GM19395 (cell line): ENCODE results near the gene SH3BP5.

ENCODE experiments used
- ATAC-seq: cut with Tn5 transposase; IDR thresholded peaks from one replicate; pipeline ENCODE4 v1.9.1; 2021; ENCODE audit warnings: mild to moderate bottlenecking, moderate library complexity; ENCODE audit not compliant: unreplicated experiment

The SH3BP5 gene

DNA sequence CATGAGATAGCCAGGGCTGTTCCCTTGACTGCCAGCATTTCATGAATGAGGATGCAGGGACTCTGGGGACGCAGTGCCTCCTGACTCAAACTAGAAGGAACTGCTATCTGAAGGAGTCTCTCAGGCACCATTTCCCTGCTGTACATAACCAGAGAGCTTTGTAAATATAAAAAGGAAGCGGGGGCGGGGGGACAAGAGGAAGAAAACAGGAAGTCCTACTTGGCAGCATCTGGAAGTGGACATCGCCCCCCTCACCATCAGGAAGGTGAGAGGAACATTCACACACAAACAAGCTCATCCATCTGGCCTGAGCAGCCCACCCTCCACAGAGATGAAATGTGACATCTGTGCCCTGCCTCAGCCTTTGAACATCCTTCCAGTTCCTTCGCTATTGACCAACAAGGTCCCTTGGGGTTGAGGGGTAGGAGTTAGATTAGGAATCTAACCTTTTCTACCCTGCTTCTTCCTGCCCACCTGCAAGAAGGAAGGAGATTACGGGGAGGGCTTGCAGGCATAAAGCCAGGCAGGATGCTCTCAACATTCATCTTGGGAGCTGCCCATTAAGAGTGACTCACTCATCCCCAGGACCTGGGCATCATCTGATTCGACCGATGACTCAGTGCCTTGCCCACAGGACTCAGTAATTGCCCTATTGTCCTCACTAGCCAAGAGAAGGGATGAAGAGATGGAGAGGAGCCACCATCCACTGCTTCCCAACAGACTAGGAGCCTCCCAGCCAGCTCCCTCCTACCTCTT is 31.9 kb downstream of the SH3BP5 start:
- no peak for ATAC-seq

DNA sequence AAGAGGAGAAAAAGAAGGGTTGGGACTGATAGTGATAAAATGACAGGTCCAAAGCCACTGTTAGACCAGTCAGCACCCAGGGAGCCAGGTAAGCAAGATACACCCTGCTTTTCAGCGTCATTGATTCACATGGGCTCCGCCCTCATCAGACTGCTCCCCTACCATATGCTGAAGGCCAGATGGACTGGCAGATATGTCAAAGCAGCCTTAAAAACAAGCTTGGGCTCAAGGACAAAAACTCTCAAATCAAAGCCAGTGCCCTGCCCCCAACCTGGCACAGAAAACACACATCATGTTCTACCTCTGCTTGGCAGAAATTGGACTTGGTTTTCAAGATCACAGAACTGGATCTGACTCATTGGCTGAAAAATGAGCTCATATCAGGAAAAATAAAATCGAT is 33.4 kb downstream of the SH3BP5 start:
- no peak for ATAC-seq

DNA sequence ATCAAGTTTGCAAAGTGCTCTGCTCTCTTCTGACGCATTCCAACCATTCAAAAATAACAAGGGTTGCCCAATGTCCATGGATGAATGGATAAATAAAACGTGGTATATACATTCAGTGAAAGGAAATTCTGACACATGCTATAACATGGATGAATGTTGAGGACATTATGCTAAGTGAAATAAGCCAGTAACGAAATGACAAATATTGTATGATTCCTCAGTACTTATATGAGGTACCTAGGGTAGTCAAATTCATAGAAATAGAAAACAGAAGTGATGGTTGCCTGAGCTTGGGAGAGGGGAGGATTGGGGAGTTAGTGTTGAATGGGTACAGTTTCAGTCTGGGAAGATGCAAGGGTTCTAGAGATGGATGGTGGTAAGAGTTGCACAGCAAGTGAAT is 33.9 kb downstream of the SH3BP5 start:
- ATAC-seq, result no peak

DNA sequence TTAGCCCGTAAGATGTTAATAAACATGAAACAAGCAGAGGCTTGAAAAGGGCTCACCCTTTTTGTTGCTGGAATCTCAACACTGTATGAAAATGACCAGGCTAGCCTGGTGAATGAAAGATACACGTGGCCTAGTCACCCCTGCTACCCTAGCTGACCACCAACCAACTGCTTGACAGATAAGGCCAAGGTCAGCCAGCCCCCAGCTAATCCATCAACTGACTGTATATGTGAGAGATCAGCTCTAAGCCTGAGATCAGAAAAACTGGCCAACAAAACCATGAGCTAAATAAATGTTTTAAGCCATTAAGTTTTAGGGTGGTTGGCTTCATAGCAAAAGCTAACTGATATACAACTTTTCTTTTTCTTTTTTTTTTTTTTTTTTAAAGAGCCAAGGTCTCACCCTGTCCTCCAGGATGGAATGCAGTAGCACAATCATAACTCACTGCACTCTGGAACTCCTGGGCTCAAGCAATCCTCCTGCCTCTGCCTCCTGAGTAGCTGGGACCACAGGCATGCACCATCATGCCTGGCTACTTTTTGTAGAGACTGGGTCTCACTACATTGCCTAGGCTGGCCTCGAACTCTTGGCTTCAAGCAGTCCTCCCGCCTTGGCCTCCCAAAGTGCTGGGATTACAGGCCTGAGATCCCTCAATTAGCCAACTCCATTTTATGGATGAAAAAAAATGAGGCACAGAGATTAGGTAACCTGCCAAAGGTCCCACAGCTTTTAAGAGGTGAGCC is 34.6 kb downstream of the SH3BP5 start:
- ATAC-seq, result no peak

DNA sequence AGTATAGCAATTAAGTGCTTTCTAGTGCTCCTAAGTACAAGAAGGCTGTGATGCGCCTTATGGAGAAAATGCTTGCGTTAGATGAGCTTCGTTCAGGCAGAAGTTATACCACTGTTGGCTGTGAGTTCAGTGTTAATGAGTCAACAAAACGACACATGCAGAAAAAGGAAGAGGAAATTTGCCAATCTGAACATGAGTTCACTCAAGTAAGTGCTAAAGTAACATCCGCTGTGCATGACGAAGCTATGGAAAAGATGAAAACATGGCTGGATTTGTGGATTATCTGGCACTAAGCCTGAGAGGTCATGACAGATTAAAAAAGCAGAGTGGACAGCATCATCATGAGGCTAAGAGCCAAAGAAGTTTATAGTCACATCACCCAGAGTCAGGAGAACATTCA is 36.9 kb downstream of the SH3BP5 start:
- no peak for ATAC-seq

DNA sequence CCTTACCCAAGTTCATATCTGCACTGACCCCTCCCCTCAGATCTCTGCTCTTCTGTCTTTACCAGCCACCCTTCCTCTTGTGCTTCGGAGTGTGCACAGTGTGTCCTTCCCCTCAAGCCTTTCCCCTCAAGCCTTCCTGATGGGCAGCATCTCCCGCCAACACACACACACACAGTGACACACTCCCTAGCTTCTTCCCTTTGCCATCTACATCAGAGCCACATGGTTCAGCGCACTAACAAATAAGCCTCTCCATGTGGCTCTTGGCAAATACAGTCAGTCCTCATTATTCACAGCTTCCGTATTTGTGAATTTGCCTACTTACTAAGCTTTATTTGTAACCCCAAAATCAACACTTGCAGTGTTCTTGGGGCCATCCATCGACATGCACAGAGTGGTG is 37.5 kb downstream of the SH3BP5 start:
- no peak for ATAC-seq

DNA sequence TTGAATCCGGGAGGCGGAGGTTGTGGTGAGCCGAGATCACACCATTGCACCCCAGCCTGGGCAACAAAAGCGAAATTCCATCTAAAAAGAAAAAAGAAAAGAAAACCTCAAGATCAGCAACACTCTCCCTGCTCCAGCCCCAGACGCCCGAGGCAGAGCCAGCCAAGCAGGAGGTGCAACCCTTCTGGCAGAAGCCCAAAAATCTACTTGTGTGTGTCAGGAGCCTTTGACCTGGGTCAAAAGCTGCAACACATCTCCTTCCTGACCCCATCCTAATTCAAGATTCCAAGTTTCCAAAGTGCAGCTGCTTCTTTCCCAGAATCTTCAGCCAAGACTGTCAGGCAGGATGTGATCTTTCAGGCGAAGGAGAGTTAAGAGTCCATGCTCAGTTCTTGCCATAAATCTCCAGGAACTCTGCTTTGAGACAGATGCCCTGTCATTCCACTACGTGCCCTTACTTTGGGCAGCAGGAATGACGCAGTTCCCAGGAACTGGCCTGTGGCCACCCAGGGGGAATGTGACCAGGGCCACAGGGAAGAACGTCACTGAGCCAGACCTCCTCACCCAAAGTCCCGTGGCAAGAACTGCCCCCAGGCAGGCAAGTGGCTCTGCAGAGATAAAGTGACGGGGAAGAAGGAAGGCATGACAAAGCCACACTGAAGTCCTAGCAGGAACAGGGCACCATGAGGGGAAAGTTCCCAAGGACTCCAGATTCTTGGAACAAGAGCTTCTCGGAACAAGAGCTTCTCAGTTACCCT is 39.4 kb downstream of the SH3BP5 start:
- ATAC-seq, result no peak

DNA sequence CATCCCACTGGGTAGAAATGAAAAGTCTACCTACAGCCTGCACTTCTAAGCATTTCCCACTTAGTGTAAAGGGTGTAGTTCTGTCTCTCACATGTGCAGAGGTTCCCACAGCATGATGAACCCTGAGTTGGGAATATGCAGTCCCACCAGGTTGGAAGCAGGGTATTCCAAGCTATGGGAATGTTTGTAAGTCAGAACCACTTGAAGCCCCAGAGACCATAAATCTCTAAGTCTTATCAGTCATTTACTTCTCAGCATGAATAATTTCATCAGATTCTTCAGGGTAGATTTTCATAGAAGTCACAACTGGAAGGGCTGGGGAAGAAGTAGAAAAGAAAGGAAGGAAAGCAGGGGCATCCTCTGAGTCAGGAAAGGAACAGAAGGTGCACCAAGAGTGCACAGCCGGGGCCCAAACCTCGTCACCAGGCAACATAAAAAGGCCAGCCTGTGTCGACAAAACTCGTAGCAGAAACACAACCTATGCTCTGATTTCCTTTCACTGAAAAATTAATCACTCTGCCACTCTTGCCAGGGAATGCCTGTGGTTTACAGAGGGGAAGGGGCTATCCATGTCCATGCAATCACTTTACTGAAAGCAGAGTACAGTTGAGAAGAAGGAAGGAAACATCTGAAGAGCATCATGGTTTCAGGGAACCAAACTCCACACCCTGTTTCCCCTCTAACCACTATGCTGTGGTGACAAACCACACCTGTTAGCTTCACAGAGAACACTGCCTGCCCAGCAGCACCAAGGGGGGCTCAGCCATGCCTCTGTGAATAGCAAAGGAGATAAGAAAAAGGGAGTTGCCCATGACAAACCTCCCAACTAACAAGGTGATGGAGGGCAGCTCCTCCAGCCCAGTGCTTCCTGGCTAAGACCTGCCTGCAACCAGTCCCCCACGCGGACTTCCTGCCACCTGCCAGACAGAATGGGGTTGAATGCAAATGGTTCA is 40.5 kb downstream of the SH3BP5 start:
- ATAC-seq, result peak; percentile 94

DNA sequence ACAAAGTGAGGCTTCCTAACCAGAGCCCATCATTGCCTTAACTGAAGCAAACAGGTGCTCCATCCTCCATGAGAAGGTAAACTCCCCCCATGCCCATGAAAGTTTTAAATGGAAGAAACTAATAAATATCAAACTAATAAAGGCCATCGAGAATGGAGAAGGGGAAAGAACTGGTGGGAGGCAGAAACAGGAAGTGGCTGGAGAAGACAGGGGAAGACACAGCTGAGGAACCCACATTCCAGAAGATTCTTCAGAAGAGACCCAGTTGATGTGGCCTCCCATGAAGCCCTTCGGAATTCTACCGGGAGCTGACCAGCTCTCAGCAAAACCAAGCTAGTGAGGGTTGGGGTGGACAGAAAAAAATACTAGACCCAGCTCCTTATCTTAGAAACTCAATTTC is 41.6 kb downstream of the SH3BP5 start:
- ATAC-seq, result no peak

DNA sequence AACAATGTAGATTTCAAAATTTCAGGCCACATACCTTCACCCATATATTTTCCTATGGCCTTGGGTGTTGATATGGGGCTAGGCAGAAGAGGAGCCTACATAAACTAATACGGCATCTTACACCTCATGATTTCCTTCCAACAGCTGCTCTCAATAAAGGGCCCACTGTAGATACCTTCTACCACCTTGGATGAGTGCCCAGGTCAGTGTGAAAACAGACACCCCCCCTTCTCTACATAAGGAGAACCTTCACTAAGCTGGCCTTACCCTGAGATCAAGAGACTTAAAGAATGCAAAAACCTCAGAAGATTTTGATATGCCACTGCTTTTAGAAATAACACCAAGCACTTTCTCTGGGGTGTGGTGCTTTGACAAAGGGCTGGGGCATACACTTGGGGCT is 42.7 kb downstream of the SH3BP5 start:
- no peak for ATAC-seq

DNA sequence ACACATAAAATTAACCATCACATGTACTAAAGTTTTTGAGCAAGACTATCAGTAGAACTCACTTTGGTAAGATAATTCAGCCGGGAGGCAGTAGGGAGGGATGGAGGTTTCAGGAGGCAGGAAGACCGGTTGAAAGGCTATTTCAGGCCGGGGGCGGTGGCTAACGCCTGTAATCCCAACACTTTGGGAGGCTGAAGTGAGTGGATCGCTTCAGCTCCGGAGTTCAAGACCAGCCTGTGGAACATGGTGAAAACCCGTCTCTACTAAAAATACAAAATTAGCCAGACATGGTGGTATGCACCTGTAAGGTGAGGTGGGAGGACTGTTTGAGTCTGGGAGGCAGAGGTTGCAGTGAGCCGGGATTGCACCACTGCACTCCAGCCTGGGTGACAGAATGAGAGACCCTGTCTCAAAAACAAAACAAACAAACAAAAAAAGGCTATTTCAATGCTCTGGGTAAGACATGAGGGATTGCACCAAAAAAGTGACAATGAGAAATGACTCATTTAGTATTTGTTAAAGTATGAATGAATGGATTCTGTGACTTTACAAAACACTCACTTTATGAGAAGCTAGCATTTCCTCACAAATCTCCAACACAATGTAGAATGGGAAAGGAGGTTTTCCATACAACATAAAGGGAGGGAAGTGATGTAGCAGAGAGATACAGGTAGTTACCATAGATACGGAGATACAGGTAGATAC is 43.9 kb downstream of the SH3BP5 start:
- ATAC-seq, result no peak

DNA sequence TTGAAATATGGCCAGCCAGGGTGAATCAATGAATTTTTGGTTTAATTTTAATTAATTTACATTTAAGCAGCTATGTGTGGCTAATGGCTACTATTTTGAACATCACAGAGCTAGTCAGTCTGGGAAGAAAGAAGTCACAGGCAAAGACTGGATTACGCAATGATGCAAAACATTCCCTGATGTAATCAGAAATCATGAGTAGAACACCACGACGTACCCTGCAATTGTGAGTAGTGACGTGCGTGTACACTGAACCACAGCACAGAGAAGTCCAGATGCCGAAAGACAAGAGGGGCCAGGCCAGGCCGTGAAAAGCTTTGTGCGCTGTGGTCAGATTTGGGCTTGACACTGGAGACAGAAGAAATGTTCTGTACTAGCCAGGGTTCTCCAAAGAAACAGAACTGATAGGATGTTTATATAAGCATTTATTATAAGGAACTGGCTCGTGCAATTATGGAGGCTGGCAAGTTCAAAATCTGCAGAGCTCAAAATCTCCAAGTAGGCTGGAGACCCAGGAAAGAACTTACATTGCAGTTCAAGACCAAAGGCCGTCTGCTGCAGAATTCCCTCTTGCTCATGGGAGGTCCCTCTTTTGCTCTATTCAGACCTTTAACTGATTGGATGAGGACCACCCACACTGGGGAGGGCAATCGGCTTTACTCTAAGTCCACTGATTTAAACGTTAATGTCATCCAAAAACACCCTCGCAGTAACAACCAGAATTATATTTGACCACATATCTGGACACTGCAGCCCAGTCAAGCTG is 44.6 kb downstream of the SH3BP5 start:
- ATAC-seq, result no peak

DNA sequence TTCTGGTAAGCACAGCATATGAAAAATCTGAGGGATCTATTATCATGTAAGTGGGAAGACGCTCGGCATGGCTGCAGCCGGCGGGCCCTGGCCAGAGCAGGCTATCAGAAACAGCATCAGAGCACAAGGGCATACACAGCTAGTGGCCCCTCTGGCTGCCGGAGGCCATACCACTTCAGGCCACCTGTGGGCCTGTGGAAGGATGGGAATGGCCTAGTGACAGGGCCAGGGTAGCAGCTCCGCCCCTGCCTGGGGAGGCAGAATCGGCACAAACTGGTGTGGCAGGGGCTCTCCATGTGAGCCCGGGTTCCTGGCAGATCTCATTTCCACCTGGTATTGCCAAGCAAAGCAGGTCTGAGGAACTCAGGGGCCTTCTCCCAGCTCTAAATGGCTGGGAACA is 46.4 kb downstream of the SH3BP5 start:
- no peak for ATAC-seq

DNA sequence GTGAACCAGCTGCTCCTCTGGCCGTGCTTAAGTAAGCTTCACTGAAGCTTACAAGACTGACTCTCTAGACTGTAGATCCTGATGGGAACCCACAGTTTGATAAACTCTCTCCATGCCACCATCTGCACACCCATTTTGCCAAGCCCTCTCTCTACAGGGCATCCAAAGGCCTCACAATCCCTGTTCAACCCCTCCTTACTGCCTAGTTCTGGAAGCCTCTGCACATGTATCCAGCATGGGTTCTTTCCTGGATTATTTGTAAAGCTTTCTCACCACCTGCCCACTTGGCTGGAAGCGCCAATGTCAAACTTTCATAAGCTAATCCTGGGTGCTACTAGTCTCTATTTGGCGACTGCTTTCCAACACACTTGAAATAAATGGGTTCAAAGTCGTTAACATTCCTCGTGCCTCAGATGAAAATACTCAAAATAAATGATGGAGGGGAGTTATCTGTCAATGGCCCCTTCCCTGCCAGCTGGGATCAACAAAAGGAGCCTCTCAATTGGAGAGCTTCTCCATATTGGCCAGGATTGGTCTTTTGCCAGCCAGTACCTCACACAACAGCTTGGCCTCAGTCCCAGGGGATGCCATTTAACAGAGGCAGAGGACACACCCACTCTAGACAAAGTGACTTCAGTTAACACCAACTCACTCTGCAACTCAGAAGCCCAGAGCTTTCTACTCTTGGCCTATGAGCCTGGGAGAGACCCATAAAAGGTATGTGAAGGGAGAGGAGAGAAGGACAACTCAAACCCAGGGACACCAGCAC is 48.1 kb downstream of the SH3BP5 start:
- ATAC-seq, result no peak

DNA sequence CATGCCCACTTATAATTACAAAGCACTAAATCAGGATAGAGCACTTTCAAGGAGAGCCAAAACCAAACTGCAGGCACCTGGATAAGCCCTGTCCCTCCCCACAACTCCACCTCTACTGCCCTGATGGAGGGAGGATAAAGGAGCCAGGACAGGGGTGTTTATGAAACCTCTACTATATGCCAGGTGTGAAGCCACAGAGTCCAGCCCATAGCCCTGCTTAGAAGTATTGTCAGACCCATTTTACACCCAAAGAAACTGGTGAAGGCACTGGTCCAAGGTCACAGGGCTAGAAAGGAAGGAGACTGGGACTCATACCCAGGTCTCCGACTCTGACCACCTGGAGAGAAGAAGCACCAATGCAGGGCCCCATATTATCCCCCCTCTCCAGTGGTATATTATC is 48.7 kb downstream of the SH3BP5 start:
- peak; percentile 61 for ATAC-seq

DNA sequence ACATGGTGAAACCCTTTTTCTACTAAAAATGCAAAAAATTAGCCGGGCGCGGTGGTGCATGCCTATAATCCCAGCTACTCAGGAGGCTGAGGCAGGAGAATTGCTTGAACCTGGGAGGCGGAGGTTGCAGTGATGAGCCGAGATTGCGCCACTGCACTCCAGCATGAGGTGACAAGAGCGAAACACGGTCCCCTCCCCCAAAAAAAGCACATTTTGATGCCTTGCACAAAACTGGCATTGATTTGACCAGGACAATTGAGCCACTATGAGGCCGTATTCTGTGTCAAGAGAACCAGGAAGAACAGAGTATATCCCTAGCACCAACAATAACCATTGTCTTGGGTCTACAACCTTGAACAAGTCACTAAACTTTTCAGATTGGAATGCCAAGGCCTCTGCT is 50.6 kb downstream of the SH3BP5 start:
- ATAC-seq, result no peak

DNA sequence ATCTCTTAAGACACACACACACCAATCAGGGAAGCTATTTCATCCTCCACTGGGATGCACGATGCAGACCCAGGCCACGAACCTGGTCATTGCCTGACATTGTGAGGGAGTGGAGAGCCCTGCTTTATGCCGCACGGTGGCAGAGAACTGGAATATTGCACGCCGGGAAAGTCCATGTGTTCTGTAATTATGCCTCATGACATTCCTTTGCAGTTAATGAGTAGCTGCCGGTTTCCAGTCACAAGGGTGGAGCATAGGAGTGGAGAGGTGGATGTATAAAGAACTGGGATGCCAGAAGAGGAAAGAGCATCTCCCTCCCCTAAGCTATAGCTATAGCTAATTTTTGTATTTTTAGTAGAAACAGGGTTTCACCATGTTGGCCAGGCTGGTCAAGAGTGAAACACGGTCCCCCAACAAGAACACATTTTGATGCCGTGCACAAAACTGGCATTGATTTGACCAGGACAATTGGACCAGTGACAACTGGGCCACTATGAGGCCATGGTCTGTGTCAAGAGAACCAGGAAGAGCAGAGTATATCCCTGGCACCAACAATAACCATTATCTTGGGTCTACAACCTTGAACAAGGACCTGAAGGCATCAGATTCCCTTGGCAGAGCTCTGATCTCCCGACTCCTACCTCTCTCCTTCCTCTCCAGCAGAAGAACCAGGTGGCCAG is 51.4 kb downstream of the SH3BP5 start:
- no peak for ATAC-seq
